Esophagus squamous epithelium (tissue), 4 donors: ENCODE results near the gene CCDC124.

Experiments
- CTCF ChIP-seq, 6 experiments: fragments of 450-650 bp in 4 of 6; fragments of 200-600 bp in 2 of 6; sonication (generic) in 2 of 6; IDR thresholded peaks; one replicate each; pipeline ENCODE4 v1.5.1; 2016 to 2019; ENCODE audit warnings: antibody characterized with exemption in 6 of 6, mild to moderate bottlenecking in 4 of 6, moderate library complexity in 4 of 6
- POLR2A ChIP-seq, 4 donors: fragments of 450-650 bp; IDR thresholded peaks; one replicate each; pipeline ENCODE4 v1.6.1; 2017; ENCODE audit warnings: antibody characterized with exemption in 4 of 4, mild to moderate bottlenecking in 4 of 4, moderate library complexity in 3 of 4

- no peak for TF ChIP-seq CTCF (IDR thresholded peaks at IDR 0.05)
- TF ChIP-seq POLR2A (IDR thresholded peaks at IDR 0.05), result no peak
Observed at GRCh38 chr19:17966129-17966483, 33.3 kb downstream of the CCDC124 start.
